ENCODE data around the gene BANF2. TPM values are rescaled to one million over a fixed set of nuclear protein-coding genes. Genes with fewer than 3 reads are reported as not detected.
A peak's percentile ranks its signal among the peaks of the same experiment; 100 is the strongest.
"Not testable (repeated sequence)": the region's sequence is repeated elsewhere in the genome, so short reads cannot be mapped to it uniquely, and the experiment has no call there.

The BANF2 gene
- total RNA-seq, 6 experiments from 2014 or later = not detected

DNA sequence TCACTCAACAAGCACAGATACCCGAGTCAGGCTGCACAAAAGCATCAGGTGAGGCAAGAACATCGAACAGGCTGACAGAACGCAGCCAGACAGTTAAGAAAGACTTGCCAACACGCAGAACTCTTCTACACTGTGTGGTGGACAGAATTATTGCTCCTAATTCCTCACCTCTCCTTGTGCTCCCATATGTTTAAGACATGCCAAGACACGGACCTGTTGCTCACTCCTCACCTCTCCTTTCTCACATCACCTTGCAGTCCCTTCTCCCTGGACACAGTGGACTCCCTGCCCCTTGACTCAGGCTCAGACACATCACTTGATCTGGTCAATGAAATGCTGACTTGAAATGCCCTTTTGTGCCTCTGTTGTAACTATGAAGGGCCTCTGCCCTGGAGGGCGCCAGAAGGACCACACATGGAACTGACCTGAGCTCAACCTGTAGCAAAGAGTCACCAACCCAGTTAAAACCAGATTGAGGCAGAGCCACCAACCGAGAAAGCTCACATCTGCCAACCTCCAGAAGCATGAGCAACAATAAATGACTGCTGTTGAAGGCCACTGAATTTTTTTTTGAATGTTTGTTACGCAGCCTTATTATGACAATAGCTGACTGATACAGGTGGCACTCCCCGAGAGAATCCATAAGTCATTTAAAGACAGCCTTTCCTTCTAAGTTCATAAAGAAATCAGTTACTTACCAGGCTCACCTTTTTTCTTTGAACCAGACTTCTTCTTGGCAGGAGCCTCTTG is 41.7 kb upstream of the BANF2 start:
- Mint-ChIP-seq H3K4me1 (ENCODE audit: low read depth) (peaks cover 70% of the 10 kb centered on the region), H3K4me3 (no peak overlapping the region), H3K27ac (peak overlapping the region; percentile 25), H3K9me3 (peaks cover 5% of the 10 kb centered on the region), H3K36me3 (ENCODE audit: low read depth) (peaks cover 65% of the 10 kb centered on the region), H3K27me3 (ENCODE audit: insufficient read depth) (peaks cover 8% of the 10 kb centered on the region)
- TF ChIP-seq, protein P1, sequence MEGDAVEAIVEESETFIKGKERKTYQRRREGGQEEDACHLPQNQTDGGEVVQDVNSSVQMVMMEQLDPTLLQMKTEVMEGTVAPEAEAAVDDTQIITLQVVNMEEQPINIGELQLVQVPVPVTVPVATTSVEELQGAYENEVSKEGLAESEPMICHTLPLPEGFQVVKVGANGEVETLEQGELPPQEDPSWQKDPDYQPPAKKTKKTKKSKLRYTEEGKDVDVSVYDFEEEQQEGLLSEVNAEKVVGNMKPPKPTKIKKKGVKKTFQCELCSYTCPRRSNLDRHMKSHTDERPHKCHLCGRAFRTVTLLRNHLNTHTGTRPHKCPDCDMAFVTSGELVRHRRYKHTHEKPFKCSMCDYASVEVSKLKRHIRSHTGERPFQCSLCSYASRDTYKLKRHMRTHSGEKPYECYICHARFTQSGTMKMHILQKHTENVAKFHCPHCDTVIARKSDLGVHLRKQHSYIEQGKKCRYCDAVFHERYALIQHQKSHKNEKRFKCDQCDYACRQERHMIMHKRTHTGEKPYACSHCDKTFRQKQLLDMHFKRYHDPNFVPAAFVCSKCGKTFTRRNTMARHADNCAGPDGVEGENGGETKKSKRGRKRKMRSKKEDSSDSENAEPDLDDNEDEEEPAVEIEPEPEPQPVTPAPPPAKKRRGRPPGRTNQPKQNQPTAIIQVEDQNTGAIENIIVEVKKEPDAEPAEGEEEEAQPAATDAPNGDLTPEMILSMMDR (IDR thresholded peaks at IDR 0.05) = no peak
- DNase-seq = no peak

GRCh38 chr20:17658648-17658993 is 41.1 kb upstream of the BANF2 start:
- Mint-ChIP-seq H3K4me3 (no peak overlapping the region), H3K36me3 (ENCODE audit: low read depth) (peaks cover 69% of the 10 kb centered on the region), H3K4me1 (ENCODE audit: low read depth) (peaks cover 76% of the 10 kb centered on the region), H3K27me3 (ENCODE audit: insufficient read depth) (peaks cover 8% of the 10 kb centered on the region), H3K27ac (peak overlapping the region; percentile 25; the same call in 1 of the 2 replicates), H3K9me3 (peaks cover 5% of the 10 kb centered on the region)
- TF ChIP-seq, protein P1 (IDR thresholded peaks at IDR 0.05) = no peak
- DNase-seq = no peak

GRCh38 chr20:17659344-17659743 is 40.4 kb upstream of the BANF2 start:
- H3K4me1 Mint-ChIP-seq (ENCODE audit: low read depth) = peaks cover 79% of the 10 kb centered on the region
- DNase-seq; H3K4me3 Mint-ChIP-seq; H3K27me3 Mint-ChIP-seq (ENCODE audit: insufficient read depth); H3K9me3 Mint-ChIP-seq; H3K27ac Mint-ChIP-seq: not testable (repeated sequence)
- H3K36me3 Mint-ChIP-seq (ENCODE audit: low read depth) = peaks cover 70% of the 10 kb centered on the region

DNA sequence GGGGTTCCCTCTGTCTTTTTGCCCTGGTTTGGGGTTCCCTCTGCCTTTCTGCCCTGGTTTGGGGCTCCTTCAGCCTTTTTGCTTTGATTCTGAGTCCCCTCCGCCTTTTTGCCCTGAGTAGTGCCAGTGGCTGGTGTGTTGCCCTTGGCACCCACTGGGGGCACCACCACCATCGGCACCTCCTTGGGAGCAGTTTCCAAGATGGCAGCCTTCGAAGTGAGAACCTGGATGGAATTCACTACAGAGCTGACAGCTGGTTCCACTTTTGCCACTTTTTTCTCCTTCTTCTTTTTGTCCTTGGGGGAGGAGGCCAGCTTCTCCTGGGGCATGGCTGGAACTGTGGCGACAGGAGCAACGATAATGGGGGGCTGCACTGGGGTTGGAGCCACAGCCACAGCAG is 40.0 kb upstream of the BANF2 start:
- no peak overlapping the region for H3K27ac Mint-ChIP-seq
- H3K27me3 Mint-ChIP-seq (ENCODE audit: insufficient read depth) = peaks cover 8% of the 10 kb centered on the region
- H3K4me3 Mint-ChIP-seq = no peak overlapping the region
- TF ChIP-seq, protein P1 (IDR thresholded peaks at IDR 0.05) = peak; percentile 48
- peaks cover 5% of the 10 kb centered on the region for H3K9me3 Mint-ChIP-seq
- DNase-seq = no peak
- H3K36me3 Mint-ChIP-seq (ENCODE audit: low read depth) = peaks cover 66% of the 10 kb centered on the region
- peaks cover 79% of the 10 kb centered on the region for H3K4me1 Mint-ChIP-seq (ENCODE audit: low read depth)

- peak overlapping the region; percentile 55 for H3K27ac Mint-ChIP-seq
- peaks cover 5% of the 10 kb centered on the region for H3K9me3 Mint-ChIP-seq
- peaks cover 8% of the 10 kb centered on the region for H3K27me3 Mint-ChIP-seq (ENCODE audit: insufficient read depth)
- TF ChIP-seq, protein P1 (IDR thresholded peaks at IDR 0.05) = no peak
- H3K36me3 Mint-ChIP-seq (ENCODE audit: low read depth) = peaks cover 59% of the 10 kb centered on the region
- H3K4me3 Mint-ChIP-seq = no peak overlapping the region; the same call in 1 of the 2 replicates
- no peak for DNase-seq
- peaks cover 79% of the 10 kb centered on the region for H3K4me1 Mint-ChIP-seq (ENCODE audit: low read depth)
Observed at GRCh38 chr20:17660667-17661066, 39.1 kb upstream of the BANF2 start.

- Mint-ChIP-seq H3K36me3 (ENCODE audit: low read depth) (peaks cover 57% of the 10 kb centered on the region), H3K9me3 (peaks cover 5% of the 10 kb centered on the region), H3K27ac (peak overlapping the region; percentile 55), H3K27me3 (ENCODE audit: insufficient read depth) (peaks cover 8% of the 10 kb centered on the region), H3K4me3 (no peak overlapping the region; the same call in 1 of the 2 replicates), H3K4me1 (ENCODE audit: low read depth) (peaks cover 80% of the 10 kb centered on the region)
- TF ChIP-seq, protein P1 (IDR thresholded peaks at IDR 0.05) = no peak
- no peak for DNase-seq
Observed at GRCh38 chr20:17661121-17661744, 38.5 kb upstream of the BANF2 start.
